MM.1S (cell line): ENCODE measurements around the gene APC2.
"Not testable (repeated sequence)": the region's sequence is repeated elsewhere in the genome, so short reads cannot be mapped to it uniquely, and the experiment has no call there.

Experiments used
- DNase-seq: peaks from one replicate; pipeline ENCODE4 v3.0.0-alpha.2; 2015
- H2AFZ ChIP-seq: fragments of 300-600 bp; sonication (generic); 2 replicates; pipeline ENCODE4 v1.6.0; 2016; ENCODE audit warnings: antibody characterized with exemption, low read length
- H3F3A ChIP-seq: fragments of 300-600 bp; sonication (generic); 2 replicates; pipeline ENCODE4 v1.6.1; 2016; ENCODE audit warnings: mild to moderate bottlenecking, antibody characterized with exemption, low read length, moderate library complexity, mixed read lengths; ENCODE audit not compliant: insufficient read depth
- H3K27ac ChIP-seq: fragments of 300-600 bp; sonication (generic); 2 replicates; pipeline ENCODE4 v1.5.1; 2016; ENCODE audit warnings: mild to moderate bottlenecking, low read length
- H3K27me3 ChIP-seq: fragments of 300-600 bp; sonication (generic); replicated peaks from 2 replicates; pipeline ENCODE4 v1.6.0; 2016; ENCODE audit warnings: low read length; ENCODE audit not compliant: insufficient read depth
- H3K36me3 ChIP-seq: fragments of 300-600 bp; sonication (generic); replicated peaks from 2 replicates; pipeline ENCODE4 v1.6.1; 2016; ENCODE audit warnings: mild to moderate bottlenecking, low read length, mixed read lengths; ENCODE audit not compliant: insufficient read depth
- H3K4me1 ChIP-seq: fragments of 300-600 bp; sonication (generic); 2 replicates; pipeline ENCODE4 v1.6.1; 2016; ENCODE audit warnings: low read length, mixed read lengths
- H3K4me2 ChIP-seq: fragments of 300-600 bp; sonication (generic); 2 replicates; pipeline ENCODE4 v1.6.0; 2016; ENCODE audit warnings: low read depth, low read length
- H3K4me3 ChIP-seq: fragments of 300-600 bp; sonication (generic); 2 replicates; pipeline ENCODE4 v1.5.1; 2016; ENCODE audit warnings: low read length, mixed read lengths
- H3K79me2 ChIP-seq: fragments of 300-600 bp; sonication (generic); 2 replicates; pipeline ENCODE4 v1.6.1; 2016; ENCODE audit warnings: mixed run types, low read length, mixed read lengths
- H3K9ac ChIP-seq: fragments of 300-600 bp; sonication (generic); 2 replicates; pipeline ENCODE4 v1.6.1; 2016; ENCODE audit warnings: low read length, mixed read lengths
- H3K9me2 ChIP-seq: fragments of 300-600 bp; sonication (generic); replicated peaks from 2 replicates; pipeline ENCODE4 v1.6.1; 2016; ENCODE audit warnings: mild to moderate bottlenecking, low read length, mixed read lengths; ENCODE audit not compliant: insufficient read depth
- H3K9me3 ChIP-seq: fragments of 300-600 bp; sonication (generic); replicated peaks from 2 replicates; pipeline ENCODE4 v1.6.1; 2016; ENCODE audit warnings: mild to moderate bottlenecking, low read length, mixed read lengths; ENCODE audit not compliant: insufficient read depth
- H4K20me1 ChIP-seq: fragments of 300-600 bp; sonication (generic); 2 replicates; pipeline ENCODE4 v1.6.1; 2016; ENCODE audit warnings: mild to moderate bottlenecking, low read length, moderate library complexity, mixed read lengths; ENCODE audit not compliant: insufficient read depth
- CTCF ChIP-seq: fragments of 300-600 bp; sonication (generic); IDR thresholded peaks from 2 replicates; pipeline ENCODE4 v1.5.1; 2016; ENCODE audit warnings: antibody characterized with exemption, low read length, mixed read lengths
- EZH2 ChIP-seq: fragments of 300-600 bp; sonication (generic); optimal IDR thresholded peaks from 2 replicates; pipeline ENCODE3; 2017; ENCODE audit warnings: low read depth, mild to moderate bottlenecking, antibody characterized with exemption, low read length, mixed read lengths
- EZH2phosphoT487 ChIP-seq: fragments of 300-600 bp; sonication (generic); IDR thresholded peaks from 2 replicates; pipeline ENCODE4 v1.6.1; 2018; ENCODE audit warnings: antibody characterized with exemption, low read length

The APC2 gene

GRCh38 chr19:1418951-1419738 is 30.8 kb upstream of the APC2 start:
- peaks cover 98% of the 10 kb centered on the region for H3K79me2 ChIP-seq
- H3K9ac ChIP-seq = no peak overlapping the region
- H3K9me2 ChIP-seq = no peaks in the 10 kb centered on the region
- H3K9me3 ChIP-seq = no peaks in the 10 kb centered on the region
- H3K4me1 ChIP-seq = no peaks in the 10 kb centered on the region
- H3K27ac ChIP-seq = no peak overlapping the region
- no peaks in the 10 kb centered on the region for H3K27me3 ChIP-seq
- peaks cover 44% of the 10 kb centered on the region for H3K36me3 ChIP-seq
- DNase-seq = no peak
- no peak overlapping the region for H2AFZ ChIP-seq
- H3K4me2 ChIP-seq = no peak overlapping the region
- H3K4me3 ChIP-seq = no peak overlapping the region
- H4K20me1 ChIP-seq = peaks cover 52% of the 10 kb centered on the region
- H3F3A ChIP-seq = peaks cover 5% of the 10 kb centered on the region; the same call in 1 of the 2 replicates
- no peak for TF ChIP-seq CTCF

- DNase-seq, H3K27ac ChIP-seq, H3K9ac ChIP-seq, H3K4me3 ChIP-seq, H3F3A ChIP-seq, H3K4me2 ChIP-seq, H3K27me3 ChIP-seq, H3K9me3 ChIP-seq, H3K4me1 ChIP-seq, H3K9me2 ChIP-seq, H2AFZ ChIP-seq: not testable (repeated sequence)
- peaks cover 46% of the 10 kb centered on the region for H4K20me1 ChIP-seq
- peaks cover 46% of the 10 kb centered on the region for H3K36me3 ChIP-seq
- H3K79me2 ChIP-seq = peaks cover 97% of the 10 kb centered on the region
Measured at GRCh38 chr19:1420085-1420484, 29.8 kb upstream of the APC2 start.

GRCh38 chr19:1420590-1420989 is 29.3 kb upstream of the APC2 start:
- Histone ChIP-seq H3K4me1 (no peaks in the 10 kb centered on the region), H3K4me3 (no peak overlapping the region), H3K27ac (no peak overlapping the region), H3K79me2 (peaks cover 97% of the 10 kb centered on the region), H3F3A (peaks cover 4% of the 10 kb centered on the region; the same call in 1 of the 2 replicates), H4K20me1 (peaks cover 42% of the 10 kb centered on the region), H3K27me3 (no peaks in the 10 kb centered on the region), H2AFZ (no peak overlapping the region), H3K36me3 (peaks cover 51% of the 10 kb centered on the region), H3K4me2 (no peak overlapping the region), H3K9me2 (no peaks in the 10 kb centered on the region), H3K9me3 (no peaks in the 10 kb centered on the region), H3K9ac (no peak overlapping the region)
- no peak for DNase-seq
- TF ChIP-seq EZH2 = no peak
- TF ChIP-seq EZH2phosphoT487 = no peak
- no peak for TF ChIP-seq CTCF

- Histone ChIP-seq H3K27ac (no peak overlapping the region), H3K36me3 (peaks cover 49% of the 10 kb centered on the region), H3K4me2 (no peak overlapping the region), H4K20me1 (peaks cover 36% of the 10 kb centered on the region), H3K4me3 (no peak overlapping the region), H3K9me2 (no peaks in the 10 kb centered on the region), H3F3A (peaks cover 4% of the 10 kb centered on the region; the same call in 1 of the 2 replicates), H3K4me1 (no peaks in the 10 kb centered on the region), H3K79me2 (peaks cover 97% of the 10 kb centered on the region), H3K9me3 (no peaks in the 10 kb centered on the region), H3K27me3 (no peaks in the 10 kb centered on the region), H2AFZ (no peak overlapping the region), H3K9ac (no peak overlapping the region)
- DNase-seq = no peak
- TF ChIP-seq EZH2 (no peak), EZH2phosphoT487 (no peak), CTCF (no peak)
Measured at GRCh38 chr19:1421218-1421957, 28.5 kb upstream of the APC2 start.
